Left lobe of liver (tissue), 2 donors: ENCODE measurements around the gene SPDYE3. TPM values are rescaled to one million over a fixed set of nuclear protein-coding genes. Genes with fewer than 3 reads are reported as not detected.
A peak's percentile ranks its signal among the peaks of the same experiment; 100 is the strongest.

ENCODE experiments used
- ATAC-seq: fragments of 200-7000 bp; cut with Tn5 transposase; one replicate; pipeline ENCODE4 v1.9.1; 2020; ENCODE audit warnings: mild to moderate bottlenecking, moderate library complexity
- DNase-seq: peaks from one replicate; pipeline ENCODE4 v3.0.0-alpha.2; 2020; ENCODE audit warnings: low spot score
- total RNA-seq: library from RNA; stranded (reverse); gene quantifications from one replicate; pipeline ENCODE4 v1.2.1, GENCODE V29; 2021
- donor health status: DM: no; HTN: no; CAD: no; lungs with moderate emphysema.
- donor health status: DM: no; HTN: yes; CAD: no.

SPDYE3 gene
- total RNA-seq, 1 donor from 2014 or later, result not detected

GRCh38 chr7:100367676-100368613, 60.4 kb downstream of the SPDYE3 start:
- ATAC-seq, result no peak
- DNase-seq, result no peak

GRCh38 chr7:100369105-100369504, 61.6 kb downstream of the SPDYE3 start:
- ATAC-seq (peak; percentile 38), DNase-seq (no peak)

- no peak for DNase-seq
- ATAC-seq, result no peak
Observed at GRCh38 chr7:100370303-100370702, 62.8 kb downstream of the SPDYE3 start.

- DNase-seq (no peak), ATAC-seq (no peak)
Observed at GRCh38 chr7:100370746-100371145, 63.2 kb downstream of the SPDYE3 start.

- ATAC-seq, result peak; percentile 4
- DNase-seq, result no peak
Observed at GRCh38 chr7:100371561-100372171, 64.2 kb downstream of the SPDYE3 start.

Other genes starting within 250 kb of the SPDYE3 start
- gene ZNF3, start 226.0 kb upstream of the SPDYE3 start, total RNA-seq, result 14.5 TPM
- gene COPS6, start 218.7 kb upstream of the SPDYE3 start, total RNA-seq, result 42.6 TPM
- 17.7 TPM for gene MCM7, start 206.3 kb upstream of the SPDYE3 start, total RNA-seq
- 4.5 TPM for gene AP4M1, start 206.1 kb upstream of the SPDYE3 start, total RNA-seq
- 14.9 TPM for gene TAF6, start 188.3 kb upstream of the SPDYE3 start, total RNA-seq
- 2.4 TPM for gene CNPY4, start 188.1 kb upstream of the SPDYE3 start, total RNA-seq
- 0.78 TPM for gene MBLAC1, start 180.7 kb upstream of the SPDYE3 start, total RNA-seq
- 40.9 TPM for gene LAMTOR4, start 158.8 kb upstream of the SPDYE3 start, total RNA-seq
- 7.9 TPM for gene TRAPPC14, start 149.0 kb upstream of the SPDYE3 start, total RNA-seq
- gene GAL3ST4, start 139.1 kb upstream of the SPDYE3 start, total RNA-seq, result 0.35 TPM
- 0.18 TPM for gene GPC2, start 130.3 kb upstream of the SPDYE3 start, total RNA-seq
- 3.1 TPM for gene STAG3, start 129.8 kb upstream of the SPDYE3 start, total RNA-seq
- 0.50 TPM for gene PVRIG, start 87.8 kb upstream of the SPDYE3 start, total RNA-seq
- gene PILRB, start 50.4 kb downstream of the SPDYE3 start, total RNA-seq, result 28.6 TPM
- 1.4 TPM for gene PILRA, start 65.8 kb downstream of the SPDYE3 start, total RNA-seq
- 4.4 TPM for gene ZCWPW1, start 121.0 kb downstream of the SPDYE3 start, total RNA-seq
- gene MEPCE, start 122.1 kb downstream of the SPDYE3 start, total RNA-seq, result 23.1 TPM
- 13.8 TPM for gene PPP1R35, start 128.8 kb downstream of the SPDYE3 start, total RNA-seq
- not detected for gene SPACDR, start 156.6 kb downstream of the SPDYE3 start, total RNA-seq
- 16.9 TPM for gene TSC22D4, start 171.5 kb downstream of the SPDYE3 start, total RNA-seq
- 0.38 TPM for gene NYAP1, start 176.2 kb downstream of the SPDYE3 start, total RNA-seq
- gene AGFG2, start 231.5 kb downstream of the SPDYE3 start, total RNA-seq, result 87.8 TPM